GM03348 (cell line): ENCODE data around the gene GDF15.
"Not testable (repeated sequence)": the region's sequence is repeated elsewhere in the genome, so short reads cannot be mapped to it uniquely, and the experiment has no call there.

Source experiments
- DNase-seq: peaks from one replicate; pipeline ENCODE4 v3.0.0; 2012; ENCODE audit warnings: low spot score

Gene GDF15

GRCh38 chr19:18392417-18392816 lies 6.5 kb downstream of the GDF15 start:
- no peak for DNase-seq

- no peak for DNase-seq
Observed at GRCh38 chr19:18392926-18393325, 7.0 kb downstream of the GDF15 start.

GRCh38 chr19:18393836-18394235 lies 7.9 kb downstream of the GDF15 start:
- DNase-seq: no peak

- DNase-seq: no peak
Observed at GRCh38 chr19:18396471-18397241, 10.7 kb downstream of the GDF15 start.

- DNase-seq: no peak
Observed at GRCh38 chr19:18397242-18398202, 11.6 kb downstream of the GDF15 start, which contains the start of gene LRRC25. LRRC25 (minus strand) TSS chr19:18397622; CDS start chr19:18396963, 659 bp downstream.

- DNase-seq: peak; percentile 57
Observed at GRCh38 chr19:18399008-18399407, 13.1 kb downstream of the GDF15 start.

- peak; percentile 71 for DNase-seq
Observed at GRCh38 chr19:18401580-18402112, 15.7 kb downstream of the GDF15 start.

GRCh38 chr19:18402455-18403248 lies 16.7 kb downstream of the GDF15 start:
- not testable (repeated sequence) for DNase-seq

- not testable (repeated sequence) for DNase-seq
Observed at GRCh38 chr19:18405754-18406153, 19.8 kb downstream of the GDF15 start.

GRCh38 chr19:18406749-18407148 lies 20.8 kb downstream of the GDF15 start:
- DNase-seq: no peak

GRCh38 chr19:18408053-18408476 lies 22.1 kb downstream of the GDF15 start:
- DNase-seq: no peak

- DNase-seq: no peak
Observed at GRCh38 chr19:18412610-18413239, 26.8 kb downstream of the GDF15 start.

GRCh38 chr19:18414504-18415177 lies 28.7 kb downstream of the GDF15 start:
- no peak for DNase-seq

GRCh38 chr19:18415178-18415867 lies 29.4 kb downstream of the GDF15 start:
- DNase-seq: peak; percentile 82

- DNase-seq: peak; percentile 92
Observed at GRCh38 chr19:18416778-18417249, 30.9 kb downstream of the GDF15 start.

- DNase-seq: peak; percentile 90
Observed at GRCh38 chr19:18417250-18418028, 31.5 kb downstream of the GDF15 start.

- no peak for DNase-seq
Observed at GRCh38 chr19:18418029-18418482, 32.1 kb downstream of the GDF15 start.

- no peak for DNase-seq
Observed at GRCh38 chr19:18418483-18419194, 32.7 kb downstream of the GDF15 start.
